ENCODE results near the gene ALPG.
"Not testable (repeated sequence)": the region's sequence is repeated elsewhere in the genome, so short reads cannot be mapped to it uniquely, and the experiment has no call there.

Gene ALPG

GRCh38 chr2:232443669-232444408 is 37.2 kb downstream of the ALPG start:
- H3K4me1 ChIP-seq (ENCODE audit: insufficient read depth, low read length); H3K9ac ChIP-seq (ENCODE audit: low read depth, low read length); H3K9me3 ChIP-seq (ENCODE audit: control insufficient read depth, insufficient read depth, low read length); H3K36me3 ChIP-seq (ENCODE audit: insufficient read depth, low read length): not testable (repeated sequence)

- Histone ChIP-seq H3K9ac (ENCODE audit: low read depth, low read length) (no peak overlapping the region), H3K36me3 (ENCODE audit: insufficient read depth, low read length) (no peaks in the 10 kb centered on the region), H3K9me3 (ENCODE audit: control insufficient read depth, insufficient read depth, low read length) (no peaks in the 10 kb centered on the region), H3K4me1 (ENCODE audit: insufficient read depth, low read length) (peaks cover 4% of the 10 kb centered on the region; the same call in 1 of the 2 replicates)
These were observed 37.9 kb downstream of the ALPG start for GRCh38 chr2:232444409-232445148.

- not testable (repeated sequence) for H3K36me3 ChIP-seq (ENCODE audit: insufficient read depth, low read length); H3K4me1 ChIP-seq (ENCODE audit: insufficient read depth, low read length); H3K9ac ChIP-seq (ENCODE audit: low read depth, low read length); H3K9me3 ChIP-seq (ENCODE audit: control insufficient read depth, insufficient read depth, low read length)
These were observed 38.7 kb downstream of the ALPG start for GRCh38 chr2:232445149-232445885.

GRCh38 chr2:232446266-232446777 is 39.7 kb downstream of the ALPG start:
- H3K36me3 ChIP-seq (ENCODE audit: insufficient read depth, low read length); H3K4me1 ChIP-seq (ENCODE audit: insufficient read depth, low read length); H3K9me3 ChIP-seq (ENCODE audit: control insufficient read depth, insufficient read depth, low read length); H3K9ac ChIP-seq (ENCODE audit: low read depth, low read length): not testable (repeated sequence)

- Histone ChIP-seq H3K9ac (ENCODE audit: low read depth, low read length) (no peak overlapping the region), H3K4me1 (ENCODE audit: insufficient read depth, low read length) (peaks cover 4% of the 10 kb centered on the region; the same call in 1 of the 2 replicates), H3K9me3 (ENCODE audit: control insufficient read depth, insufficient read depth, low read length) (no peaks in the 10 kb centered on the region), H3K36me3 (ENCODE audit: insufficient read depth, low read length) (no peaks in the 10 kb centered on the region)
These were observed 40.5 kb downstream of the ALPG start for GRCh38 chr2:232447091-232447620.

- no peak overlapping the region for H3K9ac ChIP-seq (ENCODE audit: low read depth, low read length)
- H3K36me3 ChIP-seq (ENCODE audit: insufficient read depth, low read length), result no peaks in the 10 kb centered on the region
- H3K4me1 ChIP-seq (ENCODE audit: insufficient read depth, low read length), result peaks cover 4% of the 10 kb centered on the region; the same call in 1 of the 2 replicates
- no peaks in the 10 kb centered on the region for H3K9me3 ChIP-seq (ENCODE audit: control insufficient read depth, insufficient read depth, low read length)
These were observed 41.1 kb downstream of the ALPG start for GRCh38 chr2:232447638-232448303.

GRCh38 chr2:232448304-232448690 is 41.7 kb downstream of the ALPG start:
- H3K36me3 ChIP-seq (ENCODE audit: insufficient read depth, low read length), result no peaks in the 10 kb centered on the region
- H3K4me1 ChIP-seq (ENCODE audit: insufficient read depth, low read length), result peaks cover 4% of the 10 kb centered on the region; the same call in 1 of the 2 replicates
- no peaks in the 10 kb centered on the region for H3K9me3 ChIP-seq (ENCODE audit: control insufficient read depth, insufficient read depth, low read length)
- no peak overlapping the region for H3K9ac ChIP-seq (ENCODE audit: low read depth, low read length)

- no peaks in the 10 kb centered on the region for H3K36me3 ChIP-seq (ENCODE audit: insufficient read depth, low read length)
- no peak overlapping the region for H3K9ac ChIP-seq (ENCODE audit: low read depth, low read length)
- H3K9me3 ChIP-seq (ENCODE audit: control insufficient read depth, insufficient read depth, low read length), result no peaks in the 10 kb centered on the region
- H3K4me1 ChIP-seq (ENCODE audit: insufficient read depth, low read length), result no peaks in the 10 kb centered on the region
These were observed 43.3 kb downstream of the ALPG start for GRCh38 chr2:232449964-232450363.

- not testable (repeated sequence) for H3K9me3 ChIP-seq (ENCODE audit: control insufficient read depth, insufficient read depth, low read length); H3K9ac ChIP-seq (ENCODE audit: low read depth, low read length); H3K36me3 ChIP-seq (ENCODE audit: insufficient read depth, low read length)
These were observed 45.0 kb downstream of the ALPG start for GRCh38 chr2:232451645-232452044.

GRCh38 chr2:232454630-232455029 is 48.0 kb downstream of the ALPG start:
- Histone ChIP-seq H3K36me3 (ENCODE audit: insufficient read depth, low read length) (no peaks in the 10 kb centered on the region), H3K4me1 (ENCODE audit: insufficient read depth, low read length) (no peaks in the 10 kb centered on the region), H3K9me3 (ENCODE audit: control insufficient read depth, insufficient read depth, low read length) (no peaks in the 10 kb centered on the region), H3K9ac (ENCODE audit: low read depth, low read length) (no peak overlapping the region)

More at GRCh38 chr2:232451645-232452044, 45.0 kb downstream of the ALPG start:
- not testable (repeated sequence) for H3K4me1 ChIP-seq (ENCODE audit: insufficient read depth, low read length)

GRCh38 chr2:232455426-232456255 is 49.0 kb downstream of the ALPG start, which contains the start of gene ALPI:
Gene ALPI (plus strand): TSS chr2:232456153. CDS start chr2:232456200, 47 bp downstream.
- Histone ChIP-seq H3K36me3 (ENCODE audit: insufficient read depth, low read length) (no peaks in the 10 kb centered on the region), H3K4me1 (ENCODE audit: insufficient read depth, low read length) (no peaks in the 10 kb centered on the region), H3K9ac (ENCODE audit: low read depth, low read length) (no peak within 1 kb of the TSS), H3K9me3 (ENCODE audit: control insufficient read depth, insufficient read depth, low read length) (no peaks in the 10 kb centered on the region)

- Histone ChIP-seq H3K9ac (ENCODE audit: low read depth, low read length) (no peak overlapping the region), H3K36me3 (ENCODE audit: insufficient read depth, low read length) (no peaks in the 10 kb centered on the region), H3K9me3 (ENCODE audit: control insufficient read depth, insufficient read depth, low read length) (no peaks in the 10 kb centered on the region), H3K4me1 (ENCODE audit: insufficient read depth, low read length) (no peaks in the 10 kb centered on the region)
These were observed 49.9 kb downstream of the ALPG start for GRCh38 chr2:232456296-232457120.

All from ES-I3 (cell line).